NCI-H2227 treated with DMSO at 0.1 percent for 48 hours (cell line): ENCODE results near the gene RRP8.

Experiments used
- DNase-seq: peaks from one replicate; lab custom pipeline; 2025; lab: John Stamatoyannopoulos, UW

RRP8 gene

DNA sequence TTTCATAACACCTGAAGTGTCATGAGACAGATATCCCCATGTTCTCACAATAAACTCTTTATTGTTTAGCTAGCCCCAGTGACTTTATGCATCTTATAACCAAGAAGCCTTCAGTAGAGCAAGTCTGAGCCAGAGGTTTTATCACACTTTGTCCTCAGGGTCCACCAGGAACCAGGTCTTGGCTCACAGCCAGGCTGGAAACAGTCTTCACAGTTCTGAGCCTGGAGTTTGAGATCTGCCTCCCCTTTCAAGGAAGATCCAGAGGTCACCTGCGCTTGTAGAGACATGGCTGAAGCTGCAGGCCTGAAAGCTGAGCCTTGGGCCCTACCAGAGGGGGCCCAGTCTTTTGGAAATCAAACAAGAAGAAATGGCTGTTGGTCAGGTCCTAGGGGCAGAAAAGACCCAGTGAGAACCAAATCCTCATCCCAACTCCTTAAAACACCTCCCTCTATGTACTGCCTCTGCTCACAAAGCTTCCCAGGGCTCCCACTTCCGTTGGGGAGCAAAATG is 3.5 kb downstream of the RRP8 start:
- DNase-seq = no peak

DNA sequence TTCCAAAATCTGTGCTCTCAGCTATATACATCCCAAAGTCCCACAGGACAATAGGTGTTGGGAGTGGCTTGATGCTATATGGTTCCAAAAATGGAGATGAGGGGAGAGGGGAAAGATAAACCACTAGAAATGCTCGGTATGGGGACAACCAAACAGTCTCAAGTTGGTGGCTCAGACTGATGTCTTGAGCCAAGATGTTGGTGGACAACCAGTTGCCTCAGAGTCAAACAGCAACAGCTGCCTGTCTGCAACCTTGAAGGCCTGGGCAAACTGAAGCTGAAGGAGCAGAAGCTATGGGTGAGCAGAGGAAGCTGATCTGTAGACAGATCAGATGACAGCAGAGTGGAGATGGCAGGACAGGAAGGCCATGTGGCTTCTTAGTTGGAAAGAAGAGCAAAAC is 4.0 kb downstream of the RRP8 start:
- DNase-seq = no peak

DNA sequence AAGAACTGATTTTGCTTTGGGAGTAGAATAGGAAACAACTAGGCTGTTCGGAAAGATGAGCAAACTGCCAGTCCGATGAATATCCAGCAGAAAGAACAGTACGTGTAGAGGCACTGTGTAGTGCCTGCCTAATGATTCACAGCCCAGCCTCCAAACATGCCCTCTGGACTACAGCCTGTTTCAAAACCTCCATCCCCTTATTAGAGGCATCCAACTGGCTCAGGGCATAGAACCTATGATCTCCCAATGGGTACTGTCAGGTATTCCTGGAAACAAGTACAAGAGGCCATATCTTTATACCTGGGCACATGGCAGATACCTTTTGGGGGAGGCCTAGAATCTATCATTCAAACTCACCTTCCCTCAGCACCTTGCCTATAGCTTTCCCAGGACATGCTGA is 4.9 kb downstream of the RRP8 start:
- no peak for DNase-seq

DNA sequence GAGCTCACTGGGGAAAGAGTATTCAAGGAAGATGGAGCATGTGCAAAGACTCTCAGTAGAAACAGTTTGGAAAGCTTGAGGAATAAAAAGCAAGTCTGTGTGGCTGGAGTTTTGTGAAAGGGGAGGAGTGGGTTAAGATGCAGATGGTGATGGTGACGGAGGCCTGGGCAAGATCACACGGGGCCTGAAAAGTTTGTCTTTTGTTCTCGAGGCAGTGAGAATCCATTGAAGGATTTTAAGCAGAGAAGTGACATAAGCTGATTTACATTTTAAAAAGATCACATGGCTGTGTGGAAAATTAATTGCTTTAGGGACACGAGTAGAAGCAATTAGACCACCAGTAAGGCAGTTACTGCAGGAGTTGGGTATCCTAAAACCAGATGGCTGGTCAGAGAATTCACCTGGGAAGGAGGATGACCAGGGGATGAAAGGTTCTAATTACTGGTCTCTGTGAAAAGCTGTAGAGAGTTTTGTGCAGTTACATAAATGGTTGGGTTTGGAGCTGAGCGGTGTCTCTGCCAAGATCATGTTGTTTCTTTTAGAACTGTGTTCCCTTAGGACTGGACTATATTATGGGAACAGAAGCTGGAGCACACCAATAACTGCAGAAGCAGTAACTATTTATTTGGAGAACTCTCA is 7.1 kb downstream of the RRP8 start:
- no peak for DNase-seq

DNA sequence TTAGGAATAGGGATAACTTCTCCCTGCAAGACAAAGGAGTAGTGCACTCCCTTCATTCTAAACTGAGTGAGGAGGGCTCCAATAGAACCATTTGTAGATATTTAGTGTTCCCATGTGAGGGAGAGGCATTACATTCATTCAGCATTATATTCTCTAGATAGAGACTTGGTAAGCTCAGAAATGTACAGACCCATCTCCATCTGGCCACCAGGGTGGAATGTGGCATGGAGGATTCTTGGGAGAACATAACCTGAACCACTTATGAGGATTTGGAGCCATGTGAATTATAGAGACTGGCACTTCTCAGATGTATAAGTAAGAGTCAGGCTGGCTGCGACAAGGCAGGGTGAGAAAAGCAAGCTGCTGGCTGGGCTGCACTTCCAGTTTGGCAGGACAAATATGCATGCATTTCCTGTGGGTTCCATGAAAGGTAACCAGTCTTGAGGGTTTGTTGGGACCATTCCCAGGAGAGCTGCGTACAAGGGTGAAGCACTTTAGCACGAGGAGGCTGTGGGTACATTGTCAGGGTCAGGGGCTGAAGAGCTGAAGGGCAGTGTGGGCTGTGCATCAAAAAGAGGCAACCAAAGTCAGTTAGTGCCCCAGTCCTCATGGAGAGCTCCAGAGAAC is 9.2 kb downstream of the RRP8 start:
- no peak for DNase-seq

DNA sequence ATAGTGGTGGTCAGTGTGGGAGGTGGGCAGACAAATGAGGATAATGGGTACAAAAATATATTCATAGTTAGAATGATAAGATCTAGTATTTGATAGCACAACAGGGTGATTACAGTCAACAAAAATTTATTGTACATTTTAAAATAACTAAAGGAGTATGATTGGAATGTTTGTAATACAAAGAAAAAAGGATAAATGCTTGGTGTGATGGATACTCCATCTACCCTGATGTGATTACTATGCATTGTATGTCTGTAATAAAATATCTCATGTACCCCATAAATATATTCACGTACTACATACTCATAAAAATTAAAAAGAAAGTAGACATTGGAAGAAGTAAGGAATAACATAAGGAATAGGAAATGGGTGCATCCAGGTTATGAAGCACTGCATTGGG is 15.4 kb downstream of the RRP8 start:
- DNase-seq = no peak

DNA sequence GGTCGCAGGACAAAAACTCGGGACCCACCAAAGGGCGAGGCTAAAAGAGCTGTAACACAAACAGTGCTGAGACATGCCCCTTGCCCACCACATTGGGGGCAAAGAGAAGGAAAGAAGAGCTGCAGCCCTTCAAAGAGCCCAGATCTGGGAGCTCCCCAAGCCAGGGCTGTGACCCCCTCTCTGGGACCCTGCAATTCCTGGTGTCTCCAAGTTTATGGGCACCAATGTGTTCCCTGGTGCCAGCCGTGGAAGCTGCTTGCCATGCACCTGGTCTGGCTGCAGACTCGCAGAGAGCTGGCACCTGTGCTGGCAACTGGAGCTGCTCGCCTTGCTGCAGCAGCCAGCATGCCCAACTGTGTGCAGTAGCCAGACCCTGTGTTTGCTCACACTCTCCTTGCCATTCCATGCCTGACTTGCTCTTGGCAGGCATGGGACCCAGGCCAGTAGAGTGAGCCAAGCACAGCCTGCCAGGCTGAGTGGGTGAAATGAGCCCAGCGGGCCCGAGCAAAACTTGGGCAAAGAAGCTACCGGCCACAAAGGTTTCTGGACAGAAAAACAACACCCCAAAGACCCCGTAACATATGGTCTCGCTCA is 16.0 kb downstream of the RRP8 start:
- DNase-seq = no peak

DNA sequence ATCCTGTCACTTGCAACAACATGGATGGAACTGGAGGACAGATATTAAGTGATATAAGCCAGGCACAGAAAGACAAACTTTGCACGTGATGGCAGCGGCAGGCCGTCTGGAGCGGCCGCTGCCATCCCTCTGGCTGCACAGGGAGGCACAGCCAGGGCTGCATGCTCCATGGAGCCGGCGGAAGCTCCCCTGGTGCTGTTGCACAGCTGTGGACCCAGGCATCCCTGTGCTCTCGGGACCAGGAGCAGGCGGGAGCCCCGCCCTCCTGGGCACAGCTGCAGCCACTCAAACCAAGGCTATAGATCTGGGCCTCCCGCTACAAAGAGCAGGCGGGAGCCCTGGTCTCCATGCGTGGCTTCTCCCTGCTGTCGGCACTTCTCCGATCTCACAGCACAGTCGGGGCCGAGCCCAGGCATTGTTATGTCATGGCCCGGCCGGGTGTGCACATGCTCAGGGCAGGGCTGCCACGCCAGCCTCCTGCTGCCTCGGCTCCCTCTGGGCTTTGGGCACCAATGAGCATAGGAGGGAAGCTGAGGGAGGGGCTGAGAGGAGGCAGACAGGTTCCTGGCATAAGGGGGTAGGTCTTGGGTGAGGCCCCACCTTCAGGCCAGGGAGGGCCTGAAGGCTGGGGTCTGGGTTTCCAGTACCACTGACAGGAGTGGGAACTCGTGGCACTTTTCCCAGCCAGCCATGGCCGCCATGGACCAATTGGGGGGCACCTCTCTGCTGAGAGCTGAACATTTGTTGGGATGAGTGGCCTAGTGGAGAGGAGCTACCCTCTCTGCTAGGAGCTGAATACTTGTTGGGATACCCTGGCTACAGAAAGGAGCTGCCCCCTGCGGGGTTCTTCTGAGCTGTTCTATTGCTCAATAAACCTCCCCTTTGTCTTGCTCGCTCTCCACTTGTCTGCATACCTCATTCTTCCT is 16.7 kb downstream of the RRP8 start:
- peak; percentile 69 for DNase-seq

DNA sequence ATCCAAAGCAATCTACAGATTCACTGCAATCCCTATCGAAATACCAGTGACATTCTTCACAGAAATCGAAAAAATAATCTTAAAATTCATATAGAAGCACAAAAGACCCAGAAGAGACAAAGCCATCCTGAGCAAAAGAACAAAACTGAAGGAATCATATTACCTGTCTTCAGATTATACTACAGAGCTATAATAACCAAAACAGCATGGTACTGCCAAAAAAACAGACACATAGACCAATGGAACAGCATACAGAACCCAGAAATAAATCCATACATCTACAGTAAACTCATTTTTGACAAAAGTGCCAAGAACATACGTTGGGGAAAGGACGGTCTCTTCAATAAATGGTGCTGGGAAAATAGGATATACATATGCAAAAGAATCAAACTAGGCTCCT is 18.9 kb downstream of the RRP8 start:
- no peak for DNase-seq

DNA sequence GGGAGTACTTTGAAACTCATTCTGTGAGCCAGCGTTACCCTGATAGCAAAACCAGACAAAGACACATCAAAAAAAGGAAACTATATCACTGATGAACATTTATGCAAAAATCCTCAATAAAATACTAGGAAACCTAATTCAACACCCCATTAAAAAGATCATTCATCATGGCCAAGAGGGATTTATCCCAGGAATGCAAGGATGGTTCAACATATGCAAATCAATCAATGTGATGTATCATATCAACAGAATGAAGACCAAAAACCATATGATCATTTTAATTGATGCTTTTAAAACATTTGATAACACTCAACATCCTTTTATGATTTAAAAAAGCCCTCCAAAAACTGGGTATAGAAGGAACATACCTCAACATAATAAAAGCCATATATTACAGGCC is 19.8 kb downstream of the RRP8 start:
- DNase-seq = no peak

DNA sequence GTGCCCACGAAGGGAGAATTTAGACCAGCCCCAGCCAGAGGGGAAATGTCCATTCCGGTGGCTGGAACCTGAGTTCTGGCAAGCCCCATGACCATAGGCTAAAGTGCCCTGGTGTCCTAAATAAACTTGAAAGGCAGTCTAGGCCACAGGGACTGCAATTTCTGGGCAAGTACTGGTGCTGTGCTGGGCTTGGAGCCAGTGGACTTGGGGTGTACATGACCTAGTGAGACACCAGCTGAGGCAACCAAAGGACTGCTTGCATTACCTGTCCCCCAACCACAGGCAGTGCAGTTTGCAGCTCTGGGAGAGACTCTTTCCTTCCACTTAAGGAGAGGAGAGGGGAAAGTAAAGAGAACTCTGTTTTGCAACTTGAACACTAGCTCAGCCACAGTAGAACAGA is 23.7 kb downstream of the RRP8 start:
- DNase-seq = no peak

DNA sequence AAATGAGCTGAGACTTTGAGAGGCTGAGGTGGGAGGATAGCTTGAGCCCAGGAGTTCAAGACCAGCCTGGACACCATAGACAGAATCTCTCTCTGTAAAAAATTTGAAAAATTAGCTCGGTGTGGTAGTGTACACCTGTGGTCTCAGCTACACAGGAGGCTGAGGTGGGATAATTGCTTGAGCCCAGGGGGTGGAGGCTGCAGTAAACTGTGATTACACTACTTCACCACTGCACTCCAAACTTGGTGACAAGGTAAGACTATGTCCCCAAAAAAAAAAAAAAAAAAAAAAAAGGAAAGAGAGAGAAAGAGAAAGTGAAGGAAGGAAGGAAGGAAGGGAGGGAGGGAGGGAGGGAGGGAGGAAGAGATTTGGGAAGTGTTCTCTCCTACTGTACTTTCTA is 25.3 kb downstream of the RRP8 start:
- no peak for DNase-seq

DNA sequence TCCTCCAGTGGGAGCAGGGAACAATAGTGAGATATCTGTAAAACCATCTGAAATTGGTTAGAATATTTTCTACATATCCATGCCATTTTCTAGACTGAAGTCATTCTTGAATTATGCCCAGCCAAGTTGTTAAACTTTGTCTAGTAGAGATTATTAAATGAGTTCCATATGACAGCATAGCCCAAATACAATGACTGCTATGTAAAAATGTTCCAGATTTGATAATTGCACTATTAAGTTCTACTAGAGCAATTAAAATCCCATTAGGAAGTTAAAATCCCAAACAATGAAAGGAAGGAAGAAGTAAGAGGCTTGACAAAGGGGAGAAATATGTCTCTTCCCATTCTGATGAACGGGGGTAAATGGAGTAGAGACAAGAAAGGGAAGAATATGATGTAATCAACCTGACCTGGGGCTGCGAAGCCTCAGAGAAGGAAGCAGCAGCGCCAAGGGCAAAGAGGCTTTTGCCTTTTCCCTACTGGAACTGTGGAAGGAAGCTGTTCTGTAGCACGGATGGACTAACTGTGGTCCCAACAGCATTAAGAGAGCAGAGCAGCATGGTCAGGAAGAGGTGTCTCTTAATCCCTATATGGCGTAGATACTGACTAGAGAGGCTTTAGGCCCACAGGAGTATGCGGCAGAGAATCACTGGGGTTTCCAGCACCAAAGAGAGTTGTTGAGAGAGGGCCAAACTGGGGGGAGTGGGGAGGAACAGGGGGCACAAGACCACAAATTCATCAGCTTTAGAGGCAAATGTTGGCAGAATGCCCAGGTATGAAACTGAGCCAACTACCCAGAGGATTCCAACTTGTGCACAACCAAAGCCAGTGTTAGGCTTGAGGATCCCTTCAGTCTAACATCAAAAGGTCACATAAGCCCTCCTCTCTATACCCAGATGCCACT is 26.7 kb downstream of the RRP8 start:
- peak; percentile 34 for DNase-seq

DNA sequence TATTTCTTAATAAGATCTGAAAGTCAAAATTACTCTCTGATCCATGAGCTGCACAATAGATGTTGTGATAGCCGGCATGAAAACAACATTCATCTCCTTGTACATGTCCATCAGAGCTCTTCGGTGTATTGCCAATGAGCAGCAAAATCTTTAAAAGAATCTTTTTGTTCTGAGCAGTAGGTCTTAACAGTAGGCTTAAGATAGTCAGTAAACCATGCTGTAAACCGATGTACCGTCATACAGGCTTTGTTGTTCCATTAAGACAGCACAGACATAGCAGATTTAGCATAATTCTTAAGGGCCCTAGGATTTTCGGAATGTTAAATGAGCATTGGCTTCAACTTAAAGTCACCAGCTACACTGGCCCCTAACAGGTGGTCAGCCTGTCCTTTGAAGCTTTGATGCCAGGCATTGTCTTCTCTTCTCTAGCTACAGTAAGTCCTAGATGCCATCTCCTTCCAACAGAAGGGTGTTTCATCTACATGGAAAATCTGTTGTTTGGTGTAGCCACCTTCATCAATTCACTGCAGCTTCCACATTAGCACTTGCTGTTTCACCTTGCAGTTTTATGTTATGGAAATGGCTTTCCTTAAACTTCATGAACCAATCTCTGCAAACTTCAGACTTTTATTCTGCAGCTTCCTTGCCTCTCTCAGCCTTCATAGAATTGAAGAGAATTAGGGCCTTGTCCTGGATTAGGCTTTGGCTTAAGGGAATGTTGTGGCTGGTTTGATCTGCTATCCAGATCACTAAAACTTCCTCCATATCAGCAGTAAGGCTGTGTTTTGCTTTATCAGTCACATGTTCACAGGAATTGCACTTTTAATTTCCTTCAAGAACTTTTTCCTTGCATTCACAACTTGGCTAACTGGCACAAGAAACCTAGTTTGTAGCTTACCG is 28.4 kb downstream of the RRP8 start:
- DNase-seq = no peak

DNA sequence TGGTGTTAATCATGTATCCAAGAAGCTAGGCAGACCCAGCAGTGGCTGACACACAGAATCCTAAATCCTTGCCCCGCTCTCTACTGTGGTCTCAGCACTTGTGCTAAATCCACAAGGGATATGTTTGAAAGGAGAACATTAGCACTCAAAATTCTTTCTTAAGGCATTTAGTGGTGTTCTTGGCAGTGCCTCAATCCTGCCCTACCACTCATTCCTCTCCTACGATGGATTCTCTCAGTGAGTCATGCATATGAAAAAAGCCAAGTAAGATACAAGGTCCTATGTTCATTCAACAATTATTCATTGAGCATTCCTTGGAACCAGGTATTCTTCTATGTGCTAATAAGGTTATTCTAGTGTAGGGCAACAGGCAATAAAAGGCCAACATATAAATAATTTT is 31.2 kb downstream of the RRP8 start:
- DNase-seq = no peak

DNA sequence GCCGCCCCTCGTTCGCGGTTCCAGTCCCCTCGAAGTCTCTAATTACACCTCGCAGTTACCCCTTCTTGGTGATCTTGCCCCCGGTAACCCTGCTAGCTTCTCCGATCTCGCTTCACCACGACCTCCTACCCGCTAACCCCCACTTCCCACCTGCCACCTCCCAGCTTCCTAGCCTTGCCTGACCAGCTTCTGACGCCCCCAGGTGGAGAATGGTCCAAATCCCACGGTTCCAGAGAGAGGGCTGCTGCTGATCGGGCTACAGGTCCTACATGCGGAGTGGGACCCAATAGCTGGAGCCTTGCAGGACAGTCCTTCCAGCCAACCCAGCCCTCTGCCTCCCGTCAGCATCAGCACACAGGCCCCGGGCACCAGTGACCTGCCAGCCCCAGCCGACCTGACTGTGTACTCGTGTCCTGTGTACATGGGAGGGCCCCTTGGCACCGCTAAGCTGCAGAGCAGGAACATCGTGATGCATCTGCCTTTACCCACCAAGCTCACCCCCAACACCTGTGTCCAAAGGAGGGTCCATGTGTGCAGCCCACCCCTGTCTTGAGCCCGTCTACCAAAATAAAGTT is 31.9 kb downstream of the RRP8 start:
- no peak for DNase-seq

DNA sequence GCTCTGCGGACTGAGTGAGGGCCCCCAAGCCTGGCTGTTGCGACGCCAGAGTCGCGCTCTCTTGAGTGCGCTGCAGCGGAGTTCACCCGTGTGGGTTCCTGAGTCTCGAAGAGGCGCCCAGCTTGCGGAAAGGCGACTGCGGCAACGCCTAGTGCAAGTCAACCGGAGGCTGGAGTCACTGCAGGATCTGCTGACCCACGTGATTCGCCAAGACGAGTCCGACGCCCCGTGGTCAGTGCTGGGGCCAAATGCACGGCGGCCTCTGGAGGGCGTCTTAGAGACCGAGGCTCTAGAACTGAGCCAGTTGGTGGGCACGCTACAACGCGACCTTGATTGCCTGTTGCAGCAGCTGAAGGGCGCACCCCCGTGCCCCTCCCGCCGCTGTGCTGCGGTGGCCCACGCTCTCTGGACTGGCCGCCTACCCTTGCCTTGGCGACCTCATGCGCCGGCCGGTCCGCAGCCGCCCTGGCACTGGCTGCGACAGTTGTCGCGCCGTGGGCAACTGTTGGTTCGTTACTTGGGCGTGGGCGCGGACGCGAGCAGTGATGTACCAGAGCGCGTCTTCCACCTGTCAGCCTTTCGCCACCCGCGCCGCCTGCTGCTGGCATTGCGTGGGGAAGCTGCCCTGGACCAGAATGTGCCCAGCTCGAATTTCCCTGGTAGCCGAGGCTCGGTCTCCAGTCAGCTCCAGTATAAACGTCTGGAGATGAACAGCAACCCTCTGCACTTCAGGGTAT is 32.6 kb downstream of the RRP8 start:
- no peak for DNase-seq

DNA sequence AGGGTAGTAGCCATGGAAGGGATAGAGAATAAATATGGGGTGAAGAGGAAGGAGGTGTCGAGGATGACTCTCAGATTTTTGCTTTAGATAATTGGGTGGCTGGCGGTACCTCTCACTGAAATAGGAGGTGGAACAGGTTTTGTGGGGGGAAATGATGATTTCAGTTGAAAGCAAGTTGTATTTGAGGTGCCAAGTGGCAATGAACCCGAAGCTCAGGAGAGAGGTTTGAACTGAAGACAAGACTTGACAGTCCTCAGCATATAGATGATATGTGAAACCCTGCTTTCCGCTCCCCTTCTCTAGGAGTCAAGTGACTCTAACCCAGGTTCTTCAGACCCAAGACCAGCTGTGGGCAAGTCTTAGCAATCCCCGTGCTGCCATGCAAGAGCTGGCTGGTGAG is 33.7 kb downstream of the RRP8 start:
- DNase-seq = no peak

DNA sequence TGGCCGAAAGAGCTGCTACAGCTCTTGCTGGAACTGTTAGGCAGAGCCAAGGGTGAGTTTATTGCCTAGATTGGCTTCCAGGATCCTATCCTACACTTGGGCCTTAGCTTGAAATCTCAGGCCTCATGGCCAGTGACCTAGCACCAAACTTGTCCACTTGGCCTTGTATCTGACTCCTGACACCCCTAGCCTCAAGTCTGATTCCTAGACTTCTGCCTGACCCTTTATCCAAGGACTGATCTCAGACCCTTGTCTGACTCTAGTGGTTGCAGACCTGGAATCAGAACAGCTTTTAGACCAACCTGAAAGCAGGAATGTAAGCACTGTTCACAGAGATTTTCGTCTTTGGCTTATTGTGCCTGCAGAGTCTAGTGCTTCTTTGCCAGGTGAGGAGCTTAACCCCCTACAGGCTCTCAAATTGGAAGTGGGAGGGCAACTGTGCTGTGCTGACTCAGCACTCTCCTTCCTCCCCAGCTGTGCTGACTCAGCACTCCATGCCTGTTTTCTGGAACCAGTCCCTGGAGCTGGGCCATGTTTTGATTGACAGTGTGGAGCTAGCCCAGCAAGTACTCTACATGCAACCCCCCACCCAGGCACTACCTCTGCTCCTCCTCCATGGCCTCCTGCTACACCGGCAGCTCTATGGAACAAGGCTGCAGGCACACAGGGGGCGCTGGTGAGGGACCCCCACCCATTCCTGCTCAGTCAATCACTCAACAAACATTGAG is 35.1 kb downstream of the RRP8 start:
- peak; percentile 22 for DNase-seq
